Measurements from ENCODE around the gene INPP5B.

DNA sequence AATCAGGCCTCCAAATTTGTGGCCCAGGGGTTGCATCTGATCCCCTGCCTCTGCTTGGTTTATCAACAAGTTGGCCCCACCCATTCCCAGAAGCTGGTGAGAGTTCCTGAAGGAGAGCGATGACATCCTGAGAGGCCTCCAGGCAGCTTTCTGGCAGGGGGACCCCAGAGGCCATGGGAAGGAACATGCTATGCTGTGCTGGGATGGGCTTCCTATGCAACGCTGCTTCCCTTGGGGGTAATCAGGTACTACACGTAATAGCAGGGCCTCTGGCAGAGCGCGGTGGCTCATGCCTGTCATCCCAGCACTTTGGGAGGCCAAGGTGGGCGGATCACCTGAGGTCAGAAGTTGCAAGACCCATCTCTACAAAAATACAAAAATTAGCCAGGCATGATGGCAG lies 79.1 kb downstream of the INPP5B start:
- TF ChIP-seq, protein P1, sequence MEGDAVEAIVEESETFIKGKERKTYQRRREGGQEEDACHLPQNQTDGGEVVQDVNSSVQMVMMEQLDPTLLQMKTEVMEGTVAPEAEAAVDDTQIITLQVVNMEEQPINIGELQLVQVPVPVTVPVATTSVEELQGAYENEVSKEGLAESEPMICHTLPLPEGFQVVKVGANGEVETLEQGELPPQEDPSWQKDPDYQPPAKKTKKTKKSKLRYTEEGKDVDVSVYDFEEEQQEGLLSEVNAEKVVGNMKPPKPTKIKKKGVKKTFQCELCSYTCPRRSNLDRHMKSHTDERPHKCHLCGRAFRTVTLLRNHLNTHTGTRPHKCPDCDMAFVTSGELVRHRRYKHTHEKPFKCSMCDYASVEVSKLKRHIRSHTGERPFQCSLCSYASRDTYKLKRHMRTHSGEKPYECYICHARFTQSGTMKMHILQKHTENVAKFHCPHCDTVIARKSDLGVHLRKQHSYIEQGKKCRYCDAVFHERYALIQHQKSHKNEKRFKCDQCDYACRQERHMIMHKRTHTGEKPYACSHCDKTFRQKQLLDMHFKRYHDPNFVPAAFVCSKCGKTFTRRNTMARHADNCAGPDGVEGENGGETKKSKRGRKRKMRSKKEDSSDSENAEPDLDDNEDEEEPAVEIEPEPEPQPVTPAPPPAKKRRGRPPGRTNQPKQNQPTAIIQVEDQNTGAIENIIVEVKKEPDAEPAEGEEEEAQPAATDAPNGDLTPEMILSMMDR (CRISPR knock-in tag; IDR thresholded peaks at IDR 0.05), result no peak
- TF ChIP-seq MLLT10 (CRISPR knock-in tag; IDR thresholded peaks at IDR 0.05) (no peak), KLF16 (CRISPR knock-in tag; IDR thresholded peaks at IDR 0.05) (no peak), FOXK1 (CRISPR knock-in tag; IDR thresholded peaks at IDR 0.05; ENCODE audit: borderline replicate concordance, low read depth) (no peak), MAFF (IDR thresholded peaks at IDR 0.05; ENCODE audit: low read depth, low read length) (no peak), ZNF749 (CRISPR knock-in tag; IDR thresholded peaks at IDR 0.05; ENCODE audit: borderline replicate concordance) (no peak), ZNF30 (CRISPR knock-in tag; IDR thresholded peaks at IDR 0.05) (no peak)
- TF ChIP-seq, protein P2, sequence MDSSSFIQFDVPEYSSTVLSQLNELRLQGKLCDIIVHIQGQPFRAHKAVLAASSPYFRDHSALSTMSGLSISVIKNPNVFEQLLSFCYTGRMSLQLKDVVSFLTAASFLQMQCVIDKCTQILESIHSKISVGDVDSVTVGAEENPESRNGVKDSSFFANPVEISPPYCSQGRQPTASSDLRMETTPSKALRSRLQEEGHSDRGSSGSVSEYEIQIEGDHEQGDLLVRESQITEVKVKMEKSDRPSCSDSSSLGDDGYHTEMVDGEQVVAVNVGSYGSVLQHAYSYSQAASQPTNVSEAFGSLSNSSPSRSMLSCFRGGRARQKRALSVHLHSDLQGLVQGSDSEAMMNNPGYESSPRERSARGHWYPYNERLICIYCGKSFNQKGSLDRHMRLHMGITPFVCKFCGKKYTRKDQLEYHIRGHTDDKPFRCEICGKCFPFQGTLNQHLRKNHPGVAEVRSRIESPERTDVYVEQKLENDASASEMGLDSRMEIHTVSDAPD (CRISPR knock-in tag; IDR thresholded peaks at IDR 0.05), result no peak
- TF ChIP-seq, protein P3, sequence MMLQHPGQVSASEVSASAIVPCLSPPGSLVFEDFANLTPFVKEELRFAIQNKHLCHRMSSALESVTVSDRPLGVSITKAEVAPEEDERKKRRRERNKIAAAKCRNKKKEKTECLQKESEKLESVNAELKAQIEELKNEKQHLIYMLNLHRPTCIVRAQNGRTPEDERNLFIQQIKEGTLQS (CRISPR knock-in tag; IDR thresholded peaks at IDR 0.05), result no peak
